H1 (cell line): ENCODE measurements around the gene MTX1. TPM values are rescaled to one million over a fixed set of nuclear protein-coding genes. Genes with fewer than 3 reads are reported as not detected.
"Not testable (repeated sequence)": the region's sequence is repeated elsewhere in the genome, so short reads cannot be mapped to it uniquely, and the experiment has no call there.

Experiments
- CTCF ChIA-PET: fragments of 300-600 bp; sonication (Branson Sonifier 250); formaldehyde crosslinking; loops from one replicate; lab custom pipeline; 2021; ENCODE audit not compliant: partially characterized antibody; lab: Charles Lee
- POLR2A ChIA-PET: fragments of 300-600 bp; sonication (Branson Sonifier 250); formaldehyde crosslinking; loops from one replicate; lab custom pipeline; 2021; ENCODE audit warnings: inconsistent platforms; ENCODE audit not compliant: partially characterized antibody; lab: Charles Lee
- DNase-seq, 2 experiments: peaks; one replicate each; pipeline versions ENCODE4 v3.0.0 to v3.0.0-alpha.2; 2010 to 2022; ENCODE audit warnings: low spot score in 2 of 2, low read depth in 1 of 2, mixed read lengths in 1 of 2
- FAIRE-seq: peaks from 2 replicates; lab custom pipeline; 2011; peaks lifted over from hg19 to GRCh38; lab: Jason Lieb, UNC
- H2AFZ ChIP-seq: 2 replicates; pipeline ENCODE4 v1.8.1; 2012; ENCODE audit warnings: low read length, inconsistent platforms
- H2AK5ac ChIP-seq: 2 replicates; pipeline ENCODE4 v1.6.1; 2013; ENCODE audit warnings: low read depth, low read length
- H2BK120ac ChIP-seq: replicated peaks from 2 replicates; pipeline ENCODE3; 2013; ENCODE audit warnings: low read depth, low read length, inconsistent platforms
- H2BK12ac ChIP-seq: 2 replicates; pipeline ENCODE4 v1.6.1; 2013; ENCODE audit warnings: low read depth, low read length
- H2BK15ac ChIP-seq: 2 replicates; pipeline ENCODE4 v1.6.1; 2013; ENCODE audit warnings: low read length
- H2BK20ac ChIP-seq: 2 replicates; pipeline ENCODE4 v1.6.1; 2013; ENCODE audit warnings: low read length
- H2BK5ac ChIP-seq: 2 replicates; pipeline ENCODE4 v1.6.1; 2013; ENCODE audit warnings: low read depth, low read length
- H3K14ac ChIP-seq: 2 replicates; pipeline ENCODE4 v1.6.1; 2013; ENCODE audit warnings: inconsistent platforms; ENCODE audit not compliant: insufficient read length
- H3K18ac ChIP-seq: 2 replicates; pipeline ENCODE4 v1.6.1; 2013; ENCODE audit warnings: low read length; ENCODE audit errors: extremely low read depth
- H3K23ac ChIP-seq: 2 replicates; pipeline ENCODE4 v1.6.1; 2013; ENCODE audit warnings: inconsistent platforms; ENCODE audit not compliant: insufficient read length
- H3K23me2 ChIP-seq: 2 replicates; pipeline ENCODE4 v1.6.1; 2013; ENCODE audit warnings: low read depth, low read length
- H3K27ac ChIP-seq: 2 replicates; pipeline ENCODE4 v1.6.1; 2011; ENCODE audit warnings: low read depth, low read length, inconsistent platforms
- H3K27me3 ChIP-seq, 4 experiments: replicated peaks in 1 of 4; 1 replicate in 1 of 4; 2 replicates in 3 of 4; pipeline versions ENCODE4 v1.6.1 to v1.8.1; 2011 to 2013; ENCODE audit warnings: low read length in 3 of 4, mild to moderate bottlenecking in 3 of 4, inconsistent platforms in 2 of 4, mixed read lengths in 2 of 4, moderate library complexity in 1 of 4; ENCODE audit not compliant: control insufficient read depth in 3 of 4, insufficient read depth in 3 of 4; ENCODE audit errors: extremely low read depth in 1 of 4
- H3K36me3 ChIP-seq, 4 experiments: 2 replicates each; pipeline versions ENCODE4 v1.6.1 to v1.8.1; 2011 to 2013; ENCODE audit warnings: mild to moderate bottlenecking in 4 of 4, low read length in 3 of 4, moderate library complexity in 2 of 4, control low read depth in 1 of 4, inconsistent platforms in 1 of 4; ENCODE audit not compliant: insufficient read depth in 4 of 4, control insufficient read depth in 2 of 4
- H3K4ac ChIP-seq: replicated peaks from 2 replicates; pipeline ENCODE3; 2013; ENCODE audit warnings: low read length, low read depth, mixed read lengths, inconsistent platforms; ENCODE audit not compliant: insufficient read length
- H3K4me1 ChIP-seq, 4 experiments: replicated peaks in 1 of 4; 1 replicate in 1 of 4; 2 replicates in 3 of 4; pipeline versions ENCODE4 v1.6.1 to v1.8.1; 2011 to 2013; ENCODE audit warnings: low read length in 3 of 4, inconsistent platforms in 2 of 4, mixed read lengths in 1 of 4; ENCODE audit not compliant: insufficient read depth in 4 of 4, control insufficient read depth in 3 of 4
- H3K4me2 ChIP-seq, 2 experiments: 2 replicates each; pipeline versions ENCODE4 v1.6.1 to v1.8.1; 2011 to 2013; ENCODE audit warnings: low read depth in 2 of 2, low read length in 2 of 2, control low read depth in 1 of 2, inconsistent platforms in 1 of 2, mild to moderate bottlenecking in 1 of 2; ENCODE audit not compliant: insufficient read depth in 1 of 2
- H3K4me3 ChIP-seq, 4 experiments: fragments of 200-600, 300-600 bp in 1 of 4; sonication (generic), shearing (Covaris generic), sonication (Bioruptor Twin) in 1 of 4; 2 replicates each; pipeline versions ENCODE4 v1.5.1 to v1.8.1; 2011 to 2016; ENCODE audit warnings: low read length in 4 of 4, low read depth in 3 of 4, control low read depth in 2 of 4, inconsistent platforms in 2 of 4, mild to moderate bottlenecking in 2 of 4, mixed read lengths in 1 of 4, moderate library complexity in 1 of 4; ENCODE audit not compliant: insufficient read depth in 2 of 4; ENCODE audit errors: extremely low read depth in 1 of 4
- H3K56ac ChIP-seq: replicated peaks from 2 replicates; pipeline ENCODE3; 2013; ENCODE audit warnings: low read depth, mild to moderate bottlenecking, mixed read lengths, low read length, inconsistent platforms; ENCODE audit not compliant: insufficient read length
- H3K79me1 ChIP-seq: 2 replicates; pipeline ENCODE4 v1.6.1; 2013; ENCODE audit warnings: low read depth, low read length, control low read depth
- H3K79me2 ChIP-seq, 2 experiments: 2 replicates each; pipeline versions ENCODE4 v1.6.1 to v1.8.1; 2012 to 2013; ENCODE audit warnings: low read length in 2 of 2, mild to moderate bottlenecking in 2 of 2, inconsistent platforms in 1 of 2; ENCODE audit not compliant: insufficient read depth in 2 of 2, control insufficient read depth in 1 of 2
- H3K9ac ChIP-seq, 4 experiments: replicated peaks in 1 of 4; 1 replicate in 1 of 4; 2 replicates in 3 of 4; pipeline versions ENCODE4 v1.6.1 to v1.8.1; 2011 to 2013; ENCODE audit warnings: low read depth in 3 of 4, low read length in 3 of 4, control low read depth in 2 of 4, mild to moderate bottlenecking in 2 of 4, moderate library complexity in 2 of 4, inconsistent platforms in 1 of 4; ENCODE audit errors: extremely low read depth in 1 of 4
- H3K9me3 ChIP-seq, 2 experiments: 2 replicates each; pipeline versions ENCODE4 v1.6.1 to v1.8.1; 2012 to 2013; ENCODE audit warnings: mild to moderate bottlenecking in 2 of 2, moderate library complexity in 2 of 2, control low read depth in 1 of 2, inconsistent platforms in 1 of 2, low read depth in 1 of 2, low read length in 1 of 2, mixed read lengths in 1 of 2; ENCODE audit not compliant: insufficient read depth in 2 of 2
- H4K20me1 ChIP-seq, 2 experiments: replicated peaks in 1 of 2; 2 replicates each; pipeline versions ENCODE3 to v1.8.1; 2011 to 2013; ENCODE audit warnings: inconsistent platforms in 2 of 2, low read length in 2 of 2, mild to moderate bottlenecking in 1 of 2; ENCODE audit not compliant: insufficient read depth in 2 of 2, control insufficient read depth in 1 of 2
- H4K5ac ChIP-seq: 2 replicates; pipeline ENCODE4 v1.6.1; 2013; ENCODE audit warnings: low read length, low read depth, mixed read lengths, inconsistent platforms; ENCODE audit not compliant: insufficient read length
- H4K8ac ChIP-seq: 2 replicates; pipeline ENCODE4 v1.8.0; 2013; ENCODE audit warnings: mild to moderate bottlenecking, moderate library complexity, low read length, inconsistent platforms; ENCODE audit not compliant: insufficient read depth; ENCODE audit errors: extremely low read depth
- H4K91ac ChIP-seq: replicated peaks from 2 replicates; pipeline ENCODE3; 2013; ENCODE audit warnings: low read length, mixed read lengths, inconsistent platforms; ENCODE audit not compliant: insufficient read length
- ASH2L ChIP-seq: fragments of 200-600, 300-600 bp; sonication (generic); IDR thresholded peaks from one replicate; pipeline ENCODE4 v1.7.1; 2017; ENCODE audit warnings: low read length
- HDAC2 ChIP-seq, 2 experiments: fragments of 300-600 bp in 1 of 2; sonication (generic) in 1 of 2; IDR thresholded peaks; 2 replicates each; pipeline ENCODE4 v1.6.1; 2011 to 2012; ENCODE audit warnings: low read depth in 2 of 2, low read length in 2 of 2, mild to moderate bottlenecking in 2 of 2, moderate library complexity in 2 of 2, borderline replicate concordance in 1 of 2, inconsistent platforms in 1 of 2
- HDAC6 ChIP-seq: IDR thresholded peaks from one replicate; pipeline ENCODE4 v1.7.1; 2012; ENCODE audit warnings: low read depth, mild to moderate bottlenecking, inconsistent platforms, low read length, moderate library complexity
- NRF1 ChIP-seq: IDR thresholded peaks from 2 replicates; pipeline ENCODE4 v1.6.1; 2011; ENCODE audit warnings: mild to moderate bottlenecking, low read depth, low read length, improper control_type of control experiment
- SUZ12 ChIP-seq: fragments of 200-600 bp; sonication (generic); IDR thresholded peaks from 2 replicates; pipeline ENCODE4 v1.6.1; 2012; ENCODE audit warnings: mild to moderate bottlenecking, inconsistent platforms, low read length, moderate library complexity, mixed read lengths
- WGBS, 2 experiments: shearing (Covaris generic) in 1 of 2; methylation state at CpG; one replicate each; pipeline versions ENCODE4 v1.1.6 to v1.1.7; 2013 to 2015; ENCODE audit warnings: low lambda C conversion rate in 2 of 2, mixed read lengths in 2 of 2, inconsistent platforms in 1 of 2, low coverage in 1 of 2, missing lambda C conversion rate in 1 of 2; ENCODE audit not compliant: insufficient replicate concordance in 2 of 2, insufficient coverage in 1 of 2, insufficient read length in 1 of 2; ENCODE audit errors: extremely low coverage in 1 of 2, missing lambda C conversion rate in 1 of 2; 5-methylcytosine and 5-hydroxymethylcytosine counted together
- polyA plus RNA-seq, 7 experiments: library from polyadenylated mRNA; depleted of rRNA in 3 of 7; stranded (reverse) in 5 of 7; unstranded in 2 of 7; fragments of >200 nt in 5 of 7; fragments of 200-250 nt in 2 of 7; gene quantifications; 1 replicate in 5 of 7; 2 replicates in 1 of 7; 4 replicates in 1 of 7; pipeline versions ENCODE4 v1.2.1 to v1.2.3, GENCODE V29; 2011 to 2013; ENCODE audit warnings: missing spikeins in 2 of 7, mixed read lengths in 2 of 7
- total RNA-seq: library from RNA; stranded (reverse); fragmentation: NEBNext Ultra II Directional; extraction: Animal tissue kit (Norgen Biotek cat#: 25700); gene quantifications from 2 replicates; pipeline ENCODE4 v1.2.1, GENCODE V29; 2021

The MTX1 gene
- total and polyA plus RNA-seq, 2 of the 8 experiments (the other 6 are each of a cell fraction or from before 2014, with no cell fraction given): 47.9 to 131 TPM

- TF ChIP-seq HDAC2 (IDR thresholded peaks at IDR 0.05; ENCODE audit: borderline replicate concordance in 1 of 2, low read depth in 2 of 2, low read length in 2 of 2) (no peak), NRF1 (no peak), HDAC6 (no peak), ASH2L (no peak), SUZ12 (no peak)
These were observed 2.0 kb downstream of the MTX1 start (continued) for GRCh38 chr1:155210314-155211104.

GRCh38 chr1:155211381-155212050 is 3.0 kb downstream of the MTX1 start:
- H3K79me2 ChIP-seq, H3K27me3 ChIP-seq, H2BK20ac ChIP-seq, H4K8ac ChIP-seq, H4K20me1 ChIP-seq, H3K4ac ChIP-seq, H3K36me3 ChIP-seq, H3K9ac ChIP-seq, H2BK5ac ChIP-seq, H3K14ac ChIP-seq, H2BK15ac ChIP-seq, DNase-seq, H3K79me1 ChIP-seq, H3K9me3 ChIP-seq, H3K23ac ChIP-seq, H4K5ac ChIP-seq, H2AK5ac ChIP-seq, H2BK12ac ChIP-seq, H3K56ac ChIP-seq, FAIRE-seq, H3K27ac ChIP-seq, H2AFZ ChIP-seq, H3K4me3 ChIP-seq, H4K91ac ChIP-seq, H3K18ac ChIP-seq, H3K4me2 ChIP-seq, H2BK120ac ChIP-seq: not testable (repeated sequence)
- Histone ChIP-seq H3K23me2 (peaks cover 17% of the 10 kb centered on the region), H3K4me1 (peaks cover 3 to 20% (median 11%) of the 10 kb centered on the region in 4 experiments)
- 90% methylated on average over 13 of the region's 13 CpGs; no CpG with 5 or more reads in 1 of the 2 experiments for WGBS, 2 experiments
- CTCF ChIA-PET: interaction anchor here (1.1 kb wide), 1 partner anchor 34 kb away, joined by 3 read pairs; no protein-coding TSS in a partner anchor
- POLR2A ChIA-PET: interaction anchor here (1.0 to 12.2 kb wide), 4 partner anchors 9 to 16 kb away, joined by 3 to 313 read pairs (median 6); no protein-coding TSS in a partner anchor
